Endodermal cell (in vitro differentiated cells): Measurements from ENCODE around the gene ZDBF2. TPM values are rescaled to one million over a fixed set of nuclear protein-coding genes. Genes with fewer than 3 reads are reported as not detected.
A peak's percentile ranks its signal among the peaks of the same experiment; 100 is the strongest.

Experiments
- DNase-seq: peaks from one replicate; pipeline ENCODE4 v3.0.0-alpha.2; 2017
- H3K27ac ChIP-seq: 2 replicates; pipeline ENCODE4 v1.5.1; 2013; ENCODE audit warnings: mild to moderate bottlenecking, low read depth, low read length, moderate library complexity
- H3K27me3 ChIP-seq: 2 replicates; pipeline ENCODE4 v1.6.1; 2013; ENCODE audit warnings: mild to moderate bottlenecking, low read length, moderate library complexity; ENCODE audit not compliant: insufficient read depth, control insufficient read depth, poor library complexity, severe bottlenecking
- H3K36me3 ChIP-seq: 2 replicates; pipeline ENCODE4 v1.7.0; 2013; ENCODE audit warnings: mild to moderate bottlenecking, low read length, moderate library complexity; ENCODE audit not compliant: control insufficient read depth, insufficient read depth
- H3K4me1 ChIP-seq: one replicate; pipeline ENCODE4 v1.7.0; 2013; ENCODE audit warnings: low read length; ENCODE audit not compliant: control insufficient read depth, insufficient read depth
- H3K4me3 ChIP-seq: 2 replicates; pipeline ENCODE4 v1.5.1; 2013; ENCODE audit warnings: mild to moderate bottlenecking, low read length, moderate library complexity
- H3K9ac ChIP-seq: 2 replicates; pipeline ENCODE4 v1.6.1; 2013; ENCODE audit warnings: mild to moderate bottlenecking, low read length, moderate library complexity; ENCODE audit not compliant: poor library complexity, severe bottlenecking; ENCODE audit errors: extremely low read depth
- H3K9me3 ChIP-seq: 2 replicates; pipeline ENCODE4 v1.6.1; 2013; ENCODE audit warnings: mild to moderate bottlenecking, low read length, moderate library complexity; ENCODE audit not compliant: control insufficient read depth
- H3K27ac Mint-ChIP-seq: 2 replicates; pipeline ENCODE4 v1.8.0; 2020; ENCODE audit warnings: mixed read lengths
- H3K27me3 Mint-ChIP-seq: 2 replicates; pipeline ENCODE4 v1.8.0; 2021; ENCODE audit warnings: mild to moderate bottlenecking, mixed read lengths; ENCODE audit not compliant: insufficient read depth
- H3K36me3 Mint-ChIP-seq: 2 replicates; pipeline ENCODE4 v1.8.0; 2020; ENCODE audit warnings: low read depth, mixed read lengths
- H3K4me1 Mint-ChIP-seq: 2 replicates; pipeline ENCODE4 v1.8.0; 2020; ENCODE audit warnings: mixed read lengths
- H3K4me3 Mint-ChIP-seq: 2 replicates; pipeline ENCODE4 v1.8.0; 2020; ENCODE audit warnings: mild to moderate bottlenecking, moderate library complexity, mixed read lengths
- H3K9me3 Mint-ChIP-seq: 2 replicates; pipeline ENCODE4 v1.8.0; 2020; ENCODE audit warnings: mild to moderate bottlenecking, mixed read lengths
- CTCF ChIP-seq: fragments of 200-600 bp; sonication (generic); conservative IDR thresholded peaks from 2 replicates; pipeline ENCODE4 v1.5.0; 2021; ENCODE audit warnings: antibody characterized with exemption, mild to moderate bottlenecking
- WGBS, 2 experiments: methylation state at CpG; one replicate each; pipeline versions ENCODE4 v1.1.5 to v1.1.7; 2013; ENCODE audit warnings: missing lambda C conversion rate in 2 of 2, mixed read lengths in 1 of 2; ENCODE audit not compliant: insufficient coverage in 1 of 2, insufficient read length in 1 of 2; 5-methylcytosine and 5-hydroxymethylcytosine counted together
- total RNA-seq, 2 donors: library from RNA; stranded (reverse); fragmentation: NEBNext Ultra II Directional in 1 of 2; extraction: Animal tissue kit (Norgen Biotek cat#: 25700) in 1 of 2; gene quantifications; 2 replicates in 1 of 2; 3 replicates in 1 of 2; pipeline ENCODE4 v1.2.1, GENCODE V29; 2021

The ZDBF2 gene
- total RNA-seq, 2 donors from 2014 or later = 14.1 to 27.0 TPM

GRCh38 chr2:206259376-206260187, 14.9 kb upstream of the ZDBF2 start:
- Mint-ChIP-seq H3K4me1 (peaks cover 17% of the 10 kb centered on the region), H3K9me3 (no peaks in the 10 kb centered on the region), H3K4me3 (no peak overlapping the region), H3K27ac (no peak overlapping the region), H3K27me3 (peaks cover 18% of the 10 kb centered on the region), H3K36me3 (no peaks in the 10 kb centered on the region)
- TF ChIP-seq CTCF = no peak
- no peaks in the 10 kb centered on the region for H3K36me3 ChIP-seq
- no peak overlapping the region for H3K9ac ChIP-seq
- H3K9me3 ChIP-seq = no peaks in the 10 kb centered on the region
- no peaks in the 10 kb centered on the region for H3K4me1 ChIP-seq
- H3K27me3 ChIP-seq = peaks cover 11% of the 10 kb centered on the region
- WGBS, 2 experiments = 78 to 100% methylated on average over 3 to 10 of the region's 10 CpGs
- no peak overlapping the region for H3K4me3 ChIP-seq
- no peak overlapping the region for H3K27ac ChIP-seq
- DNase-seq = no peak

GRCh38 chr2:206260188-206261012, 14.1 kb upstream of the ZDBF2 start:
- H3K4me1 ChIP-seq = no peaks in the 10 kb centered on the region
- TF ChIP-seq CTCF = peak; percentile 76
- no peak overlapping the region for H3K4me3 Mint-ChIP-seq
- peaks cover 24% of the 10 kb centered on the region for H3K27me3 Mint-ChIP-seq
- H3K27me3 ChIP-seq = peaks cover 11% of the 10 kb centered on the region
- no peak overlapping the region for H3K27ac ChIP-seq
- no peaks in the 10 kb centered on the region for H3K9me3 ChIP-seq
- peaks cover 11% of the 10 kb centered on the region for H3K4me1 Mint-ChIP-seq
- DNase-seq = no peak
- H3K9me3 Mint-ChIP-seq = no peaks in the 10 kb centered on the region
- no peak overlapping the region for H3K27ac Mint-ChIP-seq
- H3K36me3 ChIP-seq = no peaks in the 10 kb centered on the region
- H3K36me3 Mint-ChIP-seq = no peaks in the 10 kb centered on the region
- no peak overlapping the region for H3K4me3 ChIP-seq
- WGBS, 2 experiments = 85% methylated on average over 6 to 7 of the region's 7 CpGs
- H3K9ac ChIP-seq = no peak overlapping the region

- Histone ChIP-seq H3K27ac (no peak overlapping the region), H3K36me3 (no peaks in the 10 kb centered on the region), H3K9me3 (no peaks in the 10 kb centered on the region), H3K4me1 (no peaks in the 10 kb centered on the region), H3K4me3 (no peak overlapping the region), H3K9ac (no peak overlapping the region), H3K27me3 (peaks cover 11% of the 10 kb centered on the region)
- WGBS, 2 experiments = 93 to 94% methylated on average over 18 to 21 of the region's 21 CpGs
- no peak overlapping the region for H3K27ac Mint-ChIP-seq
- no peak for DNase-seq
- H3K9me3 Mint-ChIP-seq = no peaks in the 10 kb centered on the region
- peaks cover 28% of the 10 kb centered on the region for H3K27me3 Mint-ChIP-seq
- TF ChIP-seq CTCF = no peak
- H3K4me3 Mint-ChIP-seq = no peak overlapping the region
- H3K36me3 Mint-ChIP-seq = no peaks in the 10 kb centered on the region
- H3K4me1 Mint-ChIP-seq = peaks cover 4% of the 10 kb centered on the region
Measured at GRCh38 chr2:206263959-206264603, 10.4 kb upstream of the ZDBF2 start.
